B cell (primary cell): Measurements from ENCODE around the gene UBL4A. TPM values are rescaled to one million over a fixed set of nuclear protein-coding genes. Genes with fewer than 3 reads are reported as not detected.

ENCODE experiments used
- ATAC-seq: fragments of 200-7000 bp; cut with Tn5 transposase; one replicate; pipeline ENCODE4 v1.10.0; 2021; ENCODE audit warnings: low read depth, mild to moderate bottlenecking, moderate number of reproducible peaks, moderate library complexity
- CTCF ChIA-PET: fragments of 350-600 bp; sonication (Branson Sonifier 250); formaldehyde crosslinking; loops from one replicate; lab custom pipeline; 2021; ENCODE audit warnings: antibody characterized with exemption, inconsistent platforms; lab: Charles Lee
- POLR2A ChIA-PET: fragments of 350-600 bp; sonication (Branson Sonifier 250); formaldehyde crosslinking; loops from one replicate; lab custom pipeline; 2021; ENCODE audit warnings: antibody characterized with exemption; lab: Charles Lee
- DNase-seq: peaks from one replicate; pipeline ENCODE4 v3.0.0; 2013
- H2AFZ ChIP-seq: 2 replicates; pipeline ENCODE4 v1.6.1; 2012; ENCODE audit warnings: mild to moderate bottlenecking, low read depth, low read length; ENCODE audit not compliant: insufficient read depth, poor library complexity, severe bottlenecking
- H3K27ac ChIP-seq, 2 donors: 1 replicate in 1 of 2; 2 replicates in 1 of 2; pipeline ENCODE4 v1.5.1; 2012 to 2013; ENCODE audit warnings: low read length in 2 of 2, mild to moderate bottlenecking in 2 of 2, moderate library complexity in 1 of 2
- H3K27me3 ChIP-seq, 4 experiments: fragments of 200-600 bp in 1 of 4; sonication (generic) in 1 of 4; replicated peaks in 1 of 4; 1 replicate in 2 of 4; 2 replicates in 2 of 4; pipeline versions ENCODE4 v1.6.1 to v1.7.0; 2013 to 2016; ENCODE audit warnings: low read length in 3 of 4, mild to moderate bottlenecking in 2 of 4, mixed read lengths in 1 of 4, moderate library complexity in 1 of 4; ENCODE audit not compliant: insufficient read depth in 4 of 4, control insufficient read depth in 3 of 4; ENCODE audit errors: control extremely low read depth in 1 of 4
- H3K36me3 ChIP-seq, 2 experiments: replicated peaks in 1 of 2; 1 replicate in 1 of 2; 2 replicates in 1 of 2; pipeline versions ENCODE4 v1.6.1 to v1.7.1; 2013; ENCODE audit warnings: low read length in 1 of 2; ENCODE audit not compliant: insufficient read depth in 2 of 2, control insufficient read depth in 1 of 2; ENCODE audit errors: control extremely low read depth in 1 of 2, extremely low read depth in 1 of 2
- H3K4me1 ChIP-seq, 2 donors: fragments of 200-600 bp in 1 of 2; sonication (generic) in 1 of 2; 1 replicate in 1 of 2; 2 replicates in 1 of 2; pipeline versions ENCODE4 v1.5.1 to v1.6.1; 2013 to 2017; ENCODE audit warnings: low read length in 2 of 2; ENCODE audit not compliant: control insufficient read depth in 2 of 2, insufficient read depth in 2 of 2
- H3K4me2 ChIP-seq: replicated peaks from 2 replicates; pipeline ENCODE3; 2012; ENCODE audit warnings: mild to moderate bottlenecking, low read depth, low read length; ENCODE audit not compliant: poor library complexity, severe bottlenecking
- H3K4me3 ChIP-seq, 5 experiments: fragments of 200-600 bp in 1 of 5; sonication (generic) in 1 of 5; 1 replicate in 3 of 5; 2 replicates in 2 of 5; pipeline versions ENCODE4 v1.5.1 to v1.7.0; 2011 to 2016; ENCODE audit warnings: low read length in 4 of 5, mild to moderate bottlenecking in 4 of 5, low read depth in 2 of 5, control low read depth in 1 of 5, moderate library complexity in 1 of 5; ENCODE audit not compliant: insufficient read depth in 1 of 5; ENCODE audit errors: control extremely low read depth in 1 of 5, extremely low read depth in 1 of 5
- H3K79me2 ChIP-seq: fragments of 200-600 bp; sonication (generic); one replicate; pipeline ENCODE4 v1.6.0; 2016; ENCODE audit warnings: low read length; ENCODE audit not compliant: control insufficient read depth, insufficient read depth
- H3K9ac ChIP-seq: fragments of 200-600 bp; sonication (generic); 2 replicates; pipeline ENCODE4 v1.6.1; 2017; ENCODE audit warnings: mild to moderate bottlenecking, low read length, moderate library complexity
- H3K9me3 ChIP-seq, 3 donors: one replicate each; pipeline versions ENCODE4 v1.6.1 to v1.7.1; 2013; ENCODE audit warnings: low read length in 2 of 3; ENCODE audit not compliant: control insufficient read depth in 2 of 3, insufficient read depth in 1 of 3; ENCODE audit errors: control extremely low read depth in 1 of 3
- H4K20me1 ChIP-seq: 2 replicates; pipeline ENCODE4 v1.6.0; 2012; ENCODE audit warnings: mild to moderate bottlenecking, low read length; ENCODE audit not compliant: insufficient read depth, control insufficient read depth, poor library complexity, severe bottlenecking
- H3K27ac Mint-ChIP-seq: one replicate; pipeline ENCODE4 v1.8.0; 2021; ENCODE audit warnings: mixed read lengths
- H3K27me3 Mint-ChIP-seq: one replicate; pipeline ENCODE4 v1.8.0; 2021; ENCODE audit warnings: mixed read lengths
- H3K4me1 Mint-ChIP-seq: one replicate; pipeline ENCODE4 v1.8.0; 2021; ENCODE audit warnings: mixed read lengths
- H3K4me3 Mint-ChIP-seq: one replicate; pipeline ENCODE4 v1.8.0; 2021; ENCODE audit warnings: mixed read lengths
- H3K9me3 Mint-ChIP-seq: one replicate; pipeline ENCODE4 v1.8.0; 2022; ENCODE audit warnings: mixed read lengths; ENCODE audit not compliant: insufficient read depth
- CTCF ChIP-seq: fragments of 200-600 bp; IDR thresholded peaks from one replicate; pipeline ENCODE4 v1.8.0; 2022; ENCODE audit warnings: antibody characterized with exemption, mild to moderate bottlenecking
- EZH2 ChIP-seq: IDR thresholded peaks from 2 replicates; pipeline ENCODE4 v1.6.1; 2012; ENCODE audit warnings: borderline replicate concordance, low read depth, mild to moderate bottlenecking, moderate library complexity, low read length; ENCODE audit not compliant: insufficient read depth, poor library complexity, severe bottlenecking
- WGBS: methylation state at CpG from one replicate; pipeline ENCODE4 v1.1.5; 2013; ENCODE audit warnings: missing lambda C conversion rate; ENCODE audit not compliant: insufficient coverage; 5-methylcytosine and 5-hydroxymethylcytosine counted together
- intact Hi-C: fragments of 100-400 bp; cut with micrococcal nuclease; formaldehyde crosslinking; loops from one replicate; pipeline ENCODE4 v1.10.0; 2022
- polyA plus RNA-seq: library from polyadenylated mRNA; depleted of rRNA; stranded (reverse); fragments of >200 nt; gene quantifications from 2 replicates; pipeline ENCODE4 v1.2.3, GENCODE V29; 2012
- total RNA-seq, 2 donors: library from RNA; stranded (reverse); fragments of 120-200 nt in 1 of 2; gene quantifications; 1 replicate in 1 of 2; 2 replicates in 1 of 2; pipeline versions ENCODE4 v1.2.3 to v1.2.4, GENCODE V29; 2013 to 2022

Gene UBL4A
- total and polyA plus RNA-seq, 2 donors (not counting 1 experiment from before 2014, with no cell fraction given), result 13.1 to 23.3 TPM

GRCh38 chrX:154482786-154483185 lies 3.6 kb downstream of the UBL4A start:
- Histone ChIP-seq H3K9ac (no peak overlapping the region), H3K27me3 (no peaks in the 10 kb centered on the region), H3K4me3 (no peak overlapping the region), H3K79me2 (peaks cover 15% of the 10 kb centered on the region), H2AFZ (no peak overlapping the region), H3K4me2 (no peak overlapping the region), H4K20me1 (no peaks in the 10 kb centered on the region), H3K9me3 (no peaks in the 10 kb centered on the region), H3K36me3 (peaks cover 0 to 11% of the 10 kb centered on the region in 2 experiments), H3K27ac (no peak overlapping the region), H3K4me1 (peaks cover 11 to 33% of the 10 kb centered on the region in 2 donors)
- DNase-seq (no peak), ATAC-seq (no peak)
- Mint-ChIP-seq H3K27me3 (no peaks in the 10 kb centered on the region), H3K9me3 (no peaks in the 10 kb centered on the region), H3K4me1 (peaks cover 23% of the 10 kb centered on the region), H3K4me3 (no peak overlapping the region), H3K27ac (no peak overlapping the region)
- no peak for TF ChIP-seq CTCF
- no peak for TF ChIP-seq EZH2
- CTCF ChIA-PET, result no interaction called here
- WGBS, result 89% methylated on average over 3 of the region's 7 CpGs
- intact Hi-C loops, result no loop called here
- POLR2A ChIA-PET, result no interaction called here

- WGBS, result 93% methylated on average over 8 of the region's 14 CpGs
- Histone ChIP-seq H3K9me3 (no peaks in the 10 kb centered on the region), H3K4me2 (no peak overlapping the region), H3K4me1 (peaks cover 11 to 31% of the 10 kb centered on the region in 2 donors), H2AFZ (no peak overlapping the region), H3K9ac (no peak overlapping the region), H3K36me3 (peaks cover 0 to 8% of the 10 kb centered on the region in 2 experiments), H4K20me1 (no peaks in the 10 kb centered on the region), H3K27me3 (no peaks in the 10 kb centered on the region), H3K27ac (no peak overlapping the region), H3K79me2 (peaks cover 15% of the 10 kb centered on the region), H3K4me3 (no peak overlapping the region)
- POLR2A ChIA-PET, result no interaction called here
- DNase-seq (no peak), ATAC-seq (no peak)
- intact Hi-C loops, result no loop called here
- Mint-ChIP-seq H3K4me3 (no peak overlapping the region), H3K27me3 (no peaks in the 10 kb centered on the region), H3K27ac (no peak overlapping the region), H3K9me3 (no peaks in the 10 kb centered on the region), H3K4me1 (peaks cover 21% of the 10 kb centered on the region)
- TF ChIP-seq EZH2 (no peak), CTCF (no peak)
- CTCF ChIA-PET, result interaction anchor here (1.4 kb wide), 1 partner anchor 83 kb away, joined by 6 read pairs; the partner anchor contains the start of gene RPL10
Measured at GRCh38 chrX:154481911-154482601, 4.4 kb downstream of the UBL4A start.
